Kidney capillary endothelial cell (primary cell): ENCODE data around the gene IFT20.

ENCODE experiments used
- DNase-seq: peaks from one replicate; pipeline ENCODE4 v3.0.0-alpha.2; 2018; ENCODE audit warnings: low spot score

IFT20 gene

DNA sequence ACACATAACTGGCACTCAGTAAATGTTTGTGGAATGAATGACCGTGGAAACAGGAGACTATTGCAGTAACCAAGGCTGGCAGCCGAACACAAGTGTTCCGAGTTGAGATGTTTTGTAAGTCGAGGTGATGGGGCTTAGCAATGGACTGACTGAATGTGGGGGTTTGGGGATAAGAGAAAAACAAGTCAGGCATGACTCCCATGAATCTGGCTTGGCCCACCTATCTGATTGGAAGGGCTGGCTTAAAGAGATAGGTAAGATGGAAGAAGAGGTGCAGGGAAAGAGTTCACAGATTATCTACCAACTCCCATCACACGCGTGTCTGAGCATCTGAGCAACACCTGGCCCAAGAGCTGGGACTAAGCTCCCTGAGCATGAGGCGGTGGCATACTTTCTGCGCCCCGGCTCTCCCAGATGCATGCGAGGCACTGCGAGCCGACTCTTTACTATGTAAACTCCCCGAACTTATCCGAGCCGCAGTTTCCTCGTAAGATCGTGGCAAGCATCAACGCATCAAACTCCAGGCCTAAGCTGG lies 539 bp downstream of the IFT20 start:
- no peak for DNase-seq

DNA sequence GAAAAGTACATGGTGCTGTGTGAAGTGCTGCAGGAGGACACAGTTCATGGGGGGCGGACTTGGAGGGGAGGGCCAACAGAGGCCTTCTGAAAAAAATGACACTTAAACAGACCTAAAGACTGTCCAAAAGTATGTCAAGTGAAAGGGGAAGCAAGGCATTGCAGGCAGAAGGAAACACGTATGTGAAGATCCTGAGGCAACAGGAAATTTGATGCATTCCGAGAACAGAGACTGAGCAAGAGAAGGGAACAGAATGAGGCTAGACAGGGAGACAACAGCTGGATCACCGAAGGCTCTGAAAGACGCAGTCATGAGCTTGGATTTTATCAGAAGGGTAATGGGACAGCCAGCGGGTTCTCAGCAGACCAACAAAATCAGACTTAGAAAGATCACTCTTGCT lies 1.1 kb downstream of the IFT20 start:
- no peak for DNase-seq

DNA sequence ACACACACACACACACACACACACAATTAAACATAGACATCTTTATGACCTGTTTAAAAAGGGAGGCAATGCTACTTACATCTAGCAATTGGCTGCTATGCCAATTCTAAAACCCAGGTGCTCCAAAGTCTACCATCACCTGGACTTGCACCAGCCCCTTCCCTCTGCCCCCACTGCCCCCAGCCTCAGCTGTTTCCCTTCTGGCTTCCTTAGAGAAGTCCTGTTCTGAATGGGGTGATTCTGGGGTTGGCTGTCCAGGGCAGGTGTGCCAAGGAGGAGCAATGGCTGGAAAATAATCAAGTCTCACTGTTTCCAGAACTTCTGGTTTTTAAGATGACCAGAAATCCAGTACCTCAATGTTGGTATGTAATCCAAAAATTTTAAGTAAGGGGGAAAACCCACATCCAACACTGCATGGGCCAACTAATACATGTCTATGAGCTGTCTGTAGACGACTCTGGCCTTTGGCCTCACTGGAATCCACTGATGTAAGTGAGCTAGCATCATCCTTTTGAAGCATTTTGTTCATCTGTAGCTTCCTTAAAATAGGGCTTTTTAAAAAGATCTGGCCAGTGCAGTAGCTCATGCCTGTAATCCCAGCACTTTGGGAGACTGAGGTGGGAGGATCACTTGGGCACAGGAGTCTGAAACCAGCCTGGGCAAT lies 2.1 kb downstream of the IFT20 start:
- DNase-seq, result no peak

DNA sequence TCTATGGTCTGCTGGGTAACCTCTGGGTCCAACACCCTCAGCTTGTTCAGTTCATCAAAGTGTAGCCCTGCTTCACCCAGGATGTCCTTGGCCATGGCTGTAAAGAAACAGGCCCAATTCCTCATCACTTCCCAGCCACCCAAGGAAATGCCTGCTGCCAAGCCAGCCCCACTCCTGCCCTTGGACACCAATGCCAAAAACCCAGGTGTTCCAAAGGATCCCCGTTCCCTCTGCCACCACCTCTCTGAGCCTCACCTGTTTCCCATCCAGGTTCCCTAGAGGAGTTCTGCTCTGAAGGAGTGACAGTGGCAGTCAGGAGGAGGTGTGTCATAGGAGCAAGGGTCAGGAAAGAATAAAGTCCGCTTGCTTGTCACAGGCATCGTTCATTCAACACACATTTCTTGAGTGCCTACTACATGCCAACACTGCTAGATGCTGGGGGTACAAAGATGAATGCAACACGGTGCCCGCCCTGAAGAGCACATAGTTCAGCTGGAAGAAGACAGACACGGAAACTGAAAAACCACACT lies 3.3 kb downstream of the IFT20 start:
- no peak for DNase-seq

DNA sequence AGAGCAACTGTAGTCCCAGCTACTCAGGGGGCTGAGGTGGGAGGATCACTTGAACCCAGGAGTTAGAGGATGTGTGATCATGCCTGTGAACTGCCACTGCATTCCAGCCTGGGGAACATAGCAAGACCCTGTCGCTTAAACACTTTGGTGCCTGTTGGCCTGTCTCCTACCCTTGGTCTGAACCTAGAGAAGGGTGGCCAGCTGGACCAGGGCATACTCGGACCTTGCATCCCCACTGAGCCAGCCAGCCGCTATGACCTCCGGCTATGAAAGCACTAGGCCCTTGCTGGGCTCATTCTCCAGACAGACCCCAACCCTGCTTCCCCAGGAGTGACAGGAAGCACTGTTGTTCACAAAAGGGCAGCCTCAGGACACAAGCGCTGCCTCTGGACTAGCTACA lies 4.6 kb downstream of the IFT20 start:
- DNase-seq, result no peak

DNA sequence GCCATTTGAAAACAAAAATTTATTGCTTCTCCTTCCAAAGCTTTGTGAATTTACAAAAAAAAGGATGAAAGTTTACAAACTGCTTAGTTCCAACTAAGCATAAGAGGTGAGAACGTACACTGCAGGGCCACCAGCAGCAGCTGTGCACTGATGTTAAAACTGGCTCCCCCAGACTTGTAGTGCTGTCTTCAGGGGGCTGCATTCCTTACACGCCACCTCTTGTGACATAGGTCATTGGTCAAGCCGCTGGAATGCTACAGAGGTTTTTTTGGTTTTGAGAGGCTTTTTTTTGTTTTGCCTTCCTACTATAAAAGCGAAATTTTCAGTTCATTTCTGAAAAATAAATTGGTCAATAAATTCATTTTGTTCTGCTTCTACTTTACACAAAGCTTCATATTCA lies 6.9 kb downstream of the IFT20 start:
- DNase-seq, result no peak

DNA sequence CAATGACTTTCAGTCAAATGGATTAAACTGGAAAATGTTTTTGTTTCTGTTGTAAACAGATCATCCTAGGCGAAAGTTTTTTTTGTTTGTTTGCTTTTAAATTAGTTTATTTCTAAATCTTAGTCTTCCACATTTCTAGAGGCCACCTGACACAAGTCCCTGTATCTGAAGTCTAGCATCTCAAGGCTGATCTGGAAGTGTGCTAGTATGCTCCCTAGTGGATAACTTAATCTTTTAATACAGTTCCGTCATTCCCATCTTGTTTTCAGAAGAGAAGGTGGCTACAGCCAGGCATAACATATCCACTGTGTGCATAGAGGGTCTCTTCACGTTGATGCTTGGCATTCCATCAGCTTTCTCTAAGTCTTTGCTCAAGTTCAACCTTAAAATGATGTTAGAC lies 7.6 kb downstream of the IFT20 start:
- DNase-seq, result no peak

DNA sequence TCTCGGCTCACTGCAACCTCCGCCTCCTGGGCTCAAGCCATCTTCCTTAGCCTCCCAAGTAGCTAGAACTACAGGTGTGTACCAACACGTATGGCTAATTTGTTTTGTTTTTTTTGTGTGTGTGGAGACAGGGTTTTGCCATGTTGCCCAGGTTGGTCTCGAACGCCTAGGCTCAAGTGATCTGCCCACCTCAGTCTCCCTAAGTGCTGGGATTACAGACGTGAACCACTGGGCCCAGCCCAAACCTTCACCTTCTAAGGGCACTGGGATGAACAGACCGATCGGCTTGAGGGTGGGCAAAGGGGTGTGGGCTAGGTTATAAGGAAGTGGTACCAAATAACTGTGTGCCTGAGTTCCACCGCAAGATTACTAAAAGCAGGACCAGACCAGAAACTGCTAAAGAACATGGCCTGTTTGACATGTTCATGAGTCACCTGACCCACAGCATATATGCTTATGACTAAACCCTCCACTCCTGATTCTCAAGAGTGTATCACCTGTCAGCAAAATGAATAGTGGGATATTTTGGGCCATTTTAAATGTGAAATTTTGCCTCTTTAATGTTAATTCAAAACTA lies 8.2 kb downstream of the IFT20 start:
- DNase-seq, result no peak

DNA sequence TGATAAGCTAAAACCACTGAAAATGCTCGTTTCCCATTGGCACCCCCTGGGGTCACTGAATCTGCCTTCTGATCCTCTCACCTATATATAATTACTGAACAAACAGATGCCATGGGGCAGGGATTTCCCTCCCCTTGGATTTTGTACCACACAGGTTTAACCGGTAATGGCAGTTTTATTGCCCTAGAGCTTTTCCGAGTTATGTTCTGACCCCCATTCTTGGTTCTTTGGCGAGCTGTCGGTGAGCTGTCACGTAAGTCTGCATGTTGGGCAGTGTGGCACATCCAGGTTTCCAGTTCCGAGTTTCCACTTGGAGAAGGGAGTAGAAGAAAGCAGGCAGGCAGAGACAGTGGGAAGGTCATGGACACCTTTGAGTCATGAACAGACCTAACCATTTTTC lies 9.2 kb downstream of the IFT20 start:
- no peak for DNase-seq

DNA sequence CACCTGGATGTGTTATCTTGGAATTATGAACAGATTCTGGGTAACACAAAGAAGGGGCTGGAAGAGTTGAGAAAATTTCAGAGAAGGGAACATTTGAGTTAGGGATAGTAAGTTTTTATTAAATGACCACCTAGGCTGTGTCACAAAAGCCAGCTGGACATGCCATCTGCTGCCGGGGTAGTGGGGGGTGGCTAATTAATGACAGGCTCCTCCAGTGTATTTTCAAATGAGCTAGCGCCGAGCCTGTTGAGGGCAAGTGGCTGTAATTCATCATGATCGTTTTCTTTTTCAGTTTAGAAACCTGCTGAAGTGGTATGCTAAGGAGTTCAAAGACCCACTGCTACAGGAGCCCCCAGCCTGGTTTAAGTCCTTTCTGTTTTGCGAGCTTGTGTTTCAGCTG lies 10.1 kb downstream of the IFT20 start:
- DNase-seq, result no peak

DNA sequence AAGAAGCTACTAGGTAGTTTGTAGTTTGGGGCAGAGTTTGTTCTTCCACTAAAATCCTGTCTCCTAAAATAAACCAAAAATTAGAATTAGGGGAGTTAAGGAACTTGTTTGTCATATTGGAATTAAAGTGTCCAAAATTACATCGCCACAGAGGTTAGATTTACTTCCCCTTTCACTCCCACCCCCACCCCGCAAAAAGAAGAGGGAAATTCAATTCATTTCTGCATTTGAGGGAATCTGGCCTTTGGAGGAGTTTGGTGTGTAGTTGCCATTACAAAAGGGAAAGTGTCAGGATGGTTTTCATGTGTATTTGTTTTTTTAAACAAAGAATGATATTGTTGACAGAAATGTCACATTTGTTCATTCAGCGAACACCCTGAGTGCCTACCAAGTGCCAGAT lies 10.5 kb downstream of the IFT20 start:
- DNase-seq, result no peak

DNA sequence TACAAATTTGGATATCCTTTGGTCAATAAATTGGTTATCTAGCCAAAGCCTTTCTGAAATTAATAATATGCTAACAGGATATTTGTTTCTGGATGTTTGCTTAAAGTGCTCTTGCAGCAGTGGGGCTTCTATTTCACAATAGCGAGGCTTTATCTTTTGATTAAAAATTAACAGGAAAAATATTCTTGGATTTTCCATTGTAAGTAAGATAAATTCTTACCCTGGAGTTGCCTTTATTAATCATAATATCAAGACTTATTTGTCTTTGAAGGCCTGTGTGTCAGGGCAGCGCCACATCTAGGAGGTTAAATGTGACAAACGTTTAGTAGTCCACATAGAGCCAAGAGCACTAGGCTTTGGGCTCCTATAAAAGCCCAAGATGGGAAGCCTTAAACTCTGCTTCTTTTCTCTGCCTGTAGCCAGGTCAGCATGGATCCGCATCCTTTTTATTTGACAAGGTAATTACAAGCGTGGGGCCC lies 11.0 kb downstream of the IFT20 start:
- DNase-seq, result no peak

DNA sequence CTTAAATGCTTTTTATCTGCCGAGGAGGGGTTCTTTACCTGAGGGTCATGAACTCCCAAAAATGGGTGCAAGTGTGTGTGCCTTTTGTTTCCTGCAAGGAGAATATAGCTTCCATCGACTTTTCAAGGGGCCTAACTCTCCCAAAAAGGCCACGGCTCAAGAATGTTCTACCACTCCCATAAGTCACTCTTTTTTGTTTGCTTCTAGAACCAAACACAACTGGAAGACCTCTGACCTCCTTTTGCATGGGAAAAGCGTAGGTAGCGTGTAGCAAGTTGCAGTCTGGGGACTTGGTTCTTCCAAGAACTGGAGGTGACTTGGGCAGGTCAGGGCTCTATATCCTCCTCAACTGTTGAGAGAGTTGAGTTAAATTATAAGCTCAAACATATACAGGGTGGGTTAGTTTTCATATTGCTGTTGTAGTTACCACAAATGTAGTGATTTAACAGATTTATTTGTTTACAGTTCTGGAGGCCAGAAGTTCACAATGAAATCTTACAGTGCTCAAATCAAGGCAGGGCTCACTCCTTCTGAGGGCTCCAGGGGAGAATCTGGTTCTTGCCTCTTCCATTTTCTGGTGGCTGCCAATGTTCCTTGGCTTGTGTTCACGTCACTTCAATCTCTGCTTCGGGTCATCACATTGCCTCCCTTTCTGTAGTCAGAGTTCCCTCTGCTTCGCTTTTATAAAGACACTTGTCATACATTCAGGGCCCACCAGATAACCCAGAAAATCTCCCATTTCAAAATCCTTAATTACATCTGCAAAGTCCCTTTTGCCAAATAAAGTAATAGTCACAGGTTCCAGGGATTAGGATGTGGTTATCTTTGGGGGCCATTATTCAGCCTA lies 14.8 kb downstream of the IFT20 start:
- DNase-seq, result no peak

DNA sequence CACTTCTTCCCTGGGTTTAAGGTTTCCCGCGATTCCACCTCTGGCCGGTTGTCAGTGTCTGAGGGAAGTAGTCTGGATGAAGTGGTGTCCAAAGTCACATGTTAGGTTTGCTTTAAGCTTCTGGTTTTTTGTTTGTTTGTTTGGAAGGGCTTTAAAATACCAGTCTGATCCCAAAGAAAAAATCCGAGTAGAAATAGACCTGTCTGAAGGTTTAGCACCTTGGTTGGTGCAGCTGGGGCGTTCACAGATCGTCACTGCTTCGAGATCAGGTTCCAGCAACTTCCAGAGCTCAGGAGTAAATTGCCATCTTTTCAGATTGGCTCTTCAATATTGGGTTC lies 15.7 kb downstream of the IFT20 start:
- DNase-seq, result no peak

DNA sequence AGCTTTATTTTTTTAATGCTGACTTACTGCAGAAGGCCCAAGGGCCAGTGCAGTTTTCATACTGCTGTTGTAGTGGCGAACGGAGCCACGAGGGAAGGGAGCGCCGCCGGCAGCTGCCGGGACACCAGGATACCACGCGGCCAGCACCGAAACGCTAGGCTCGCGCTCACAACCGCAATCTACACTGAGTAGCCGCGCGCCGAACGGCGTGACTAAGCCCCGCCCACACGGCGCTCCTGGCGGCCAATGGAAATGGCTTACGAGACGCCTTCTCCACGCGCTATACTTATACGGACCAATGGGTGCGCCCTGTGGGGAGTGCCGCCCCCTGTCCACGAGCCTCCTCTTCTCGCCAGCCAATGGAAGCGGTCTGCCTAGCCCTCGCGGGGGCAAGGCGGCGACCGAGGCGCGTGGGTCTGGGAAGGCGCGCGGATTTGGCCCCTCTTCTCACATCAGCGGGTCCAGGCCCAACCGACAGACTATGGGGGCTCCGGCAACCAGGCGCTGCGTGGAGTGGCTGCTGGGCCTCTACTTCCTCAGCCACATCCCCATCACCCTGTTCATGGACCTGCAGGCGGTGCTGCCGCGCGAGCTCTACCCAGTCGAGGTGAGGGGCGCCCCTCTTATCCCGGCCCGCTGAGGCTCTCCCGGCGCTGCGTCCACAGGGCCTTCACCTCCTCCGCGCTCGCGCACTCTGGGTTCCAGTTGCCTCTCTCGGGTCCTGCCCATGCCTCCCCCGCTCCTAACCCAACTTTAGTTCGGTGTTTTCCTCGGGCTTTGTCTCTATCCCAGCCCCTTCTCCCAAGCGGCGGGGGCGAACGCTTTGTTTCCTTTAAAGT lies 16.3 kb downstream of the IFT20 start, which contains the start of gene TMEM97:
Gene TMEM97 (plus strand): TSS at position 442 of the 839 bp plus-strand sequence. CDS start 40 bp downstream, at position 482.
- peak; percentile 95 for DNase-seq

DNA sequence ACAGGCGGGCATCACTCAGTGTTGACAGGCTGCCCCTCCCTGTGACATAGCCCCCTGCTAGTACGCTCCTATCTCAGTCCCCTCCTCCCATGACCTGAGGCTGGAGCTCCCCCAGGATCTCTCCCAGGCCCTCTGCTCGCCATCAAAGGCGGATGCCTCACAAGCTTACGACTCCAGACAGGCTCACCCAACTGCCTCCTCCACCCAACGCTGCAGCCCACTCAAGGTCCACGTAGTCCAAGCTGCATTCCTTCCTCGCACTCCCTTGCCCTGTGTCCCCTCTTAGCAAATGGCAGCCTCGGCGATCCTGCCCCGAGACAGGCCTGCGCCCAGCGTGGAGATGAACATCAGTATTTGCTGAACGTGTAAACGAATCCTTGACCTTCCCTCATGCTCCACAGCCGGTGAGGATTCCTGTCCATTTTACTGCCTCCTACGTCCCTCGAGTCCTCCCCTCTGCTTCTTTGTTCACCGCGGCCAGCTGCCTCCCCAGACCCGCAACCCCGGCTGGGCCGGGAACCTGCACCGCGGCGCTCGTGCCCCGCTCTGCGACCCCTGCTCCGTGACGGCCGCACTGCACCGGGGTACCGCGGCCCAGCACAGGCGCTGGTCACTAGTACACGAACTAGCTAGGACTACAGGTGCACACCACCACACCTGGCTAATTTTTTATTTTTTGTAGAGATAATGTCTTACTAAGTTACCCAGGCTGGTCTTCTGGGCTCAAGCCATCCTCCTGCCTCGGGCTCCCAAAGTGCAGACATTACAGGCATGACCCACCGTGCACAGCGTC lies 17.1 kb downstream of the IFT20 start:
- no peak for DNase-seq

DNA sequence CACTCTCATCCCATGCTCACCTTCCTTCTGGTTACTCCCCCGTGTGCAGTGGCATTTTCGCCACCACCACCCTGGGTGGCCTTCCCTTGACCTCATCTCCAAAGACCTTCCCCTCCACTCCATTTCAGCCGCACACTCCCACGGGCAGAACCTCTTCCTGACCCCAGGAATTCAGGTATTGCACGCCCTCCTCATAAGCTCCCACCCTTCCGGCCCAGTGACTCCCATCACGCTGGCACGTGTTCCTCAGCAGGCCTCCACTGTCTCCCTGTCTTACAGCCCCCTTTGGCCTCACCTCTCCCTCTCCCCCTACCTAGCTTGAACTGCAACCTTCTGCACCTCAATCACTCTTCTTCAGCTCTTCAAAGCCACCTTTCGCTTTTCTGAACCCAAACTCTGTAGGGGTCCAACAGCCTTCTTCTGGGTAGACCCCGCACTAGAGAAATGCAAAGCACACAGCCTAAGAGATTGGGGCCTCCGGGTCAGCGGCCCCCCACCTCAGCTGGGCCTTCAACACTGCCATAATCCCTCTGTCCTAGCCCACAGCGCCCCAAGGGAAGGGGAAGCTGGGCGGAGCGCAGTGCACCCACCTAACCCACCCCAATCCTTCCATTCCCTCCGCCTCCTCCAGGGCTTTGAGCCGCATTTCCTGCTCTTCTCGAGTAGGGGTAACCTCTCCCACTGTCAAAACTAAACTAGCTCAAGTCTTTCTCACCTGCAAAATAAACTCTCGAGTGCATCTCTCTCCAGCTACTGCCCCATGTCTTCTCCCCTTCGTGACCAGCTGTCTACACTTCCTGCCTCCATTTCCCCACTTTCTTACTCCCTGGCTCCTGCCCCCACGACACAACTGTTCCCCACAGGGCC lies 17.9 kb downstream of the IFT20 start:
- DNase-seq, result no peak

DNA sequence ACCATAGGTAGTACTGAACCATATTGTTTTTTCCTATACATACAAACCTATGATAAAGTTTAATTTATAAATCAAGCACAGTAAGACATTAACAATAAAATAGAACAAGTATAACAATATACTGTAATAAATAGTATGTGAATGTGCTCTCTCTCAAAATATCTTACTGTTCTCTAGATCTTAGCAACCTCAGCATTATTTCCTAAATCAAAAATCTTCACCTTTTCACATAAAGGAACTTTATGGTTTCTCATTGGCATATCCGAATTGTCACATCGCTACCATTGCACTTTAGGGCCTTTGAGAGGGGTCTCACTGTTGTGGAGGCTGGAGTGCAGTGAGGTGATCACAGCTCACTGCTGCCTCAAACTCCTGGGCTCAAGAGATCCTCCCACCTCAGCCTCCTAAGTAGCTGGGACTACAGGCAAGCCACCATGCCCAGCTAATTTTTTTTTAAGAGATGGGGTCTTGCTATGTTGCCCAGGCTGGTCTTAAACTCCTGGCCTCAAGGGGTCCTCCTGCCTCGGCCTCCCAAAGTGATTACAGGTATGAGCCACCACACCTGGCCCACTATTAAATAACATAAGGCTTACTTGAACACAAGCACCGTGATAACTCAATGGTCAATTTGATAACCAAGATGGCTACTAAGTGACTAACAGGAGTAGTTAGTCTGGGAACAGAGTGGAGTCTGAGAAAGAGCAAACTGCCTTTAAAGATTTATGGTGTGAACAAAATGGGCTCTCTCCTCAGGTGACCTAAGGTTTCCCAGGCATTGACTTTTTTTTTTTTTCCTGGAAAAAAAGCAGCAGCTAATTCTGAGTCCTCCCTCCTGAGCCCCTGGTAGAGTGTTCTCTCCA lies 19.2 kb downstream of the IFT20 start:
- DNase-seq, result no peak

DNA sequence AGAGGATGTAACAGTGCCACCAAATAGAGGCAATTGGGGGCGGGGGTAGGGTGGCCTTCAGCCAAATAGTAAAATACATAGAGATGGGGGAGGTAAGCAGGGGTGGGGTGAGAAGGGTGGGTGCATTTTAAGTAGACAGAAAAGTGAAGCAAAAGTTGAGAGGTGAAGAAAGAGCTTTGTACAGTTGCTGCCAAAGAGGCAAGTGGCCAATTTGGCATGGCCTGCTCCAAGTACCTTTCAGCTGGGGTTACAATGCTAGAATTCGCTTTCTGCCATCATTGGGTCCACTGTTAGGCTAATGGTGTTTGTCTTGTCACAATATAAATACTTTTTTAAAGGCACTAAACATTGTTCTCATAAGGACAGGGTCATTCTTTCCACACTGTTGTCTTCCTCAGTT lies 21.4 kb downstream of the IFT20 start:
- no peak for DNase-seq
